Mammary epithelial cell (primary cell): Measurements from ENCODE around the gene IQCE.

ENCODE experiments used
- CTCF ChIP-seq, 2 donors: IDR thresholded peaks in 1 of 2; conservative IDR thresholded peaks in 1 of 2; 2 replicates each; pipeline ENCODE4 v1.5.1; 2011 to 2012; ENCODE audit warnings: inconsistent platforms in 2 of 2, low read length in 2 of 2, mild to moderate bottlenecking in 2 of 2, control low read depth in 1 of 2, low read depth in 1 of 2; ENCODE audit not compliant: insufficient read depth in 1 of 2; ENCODE audit errors: extremely low read depth in 1 of 2
- EZH2 ChIP-seq: IDR thresholded peaks from 2 replicates; pipeline ENCODE4 v1.6.1; 2012; ENCODE audit warnings: low read length, inconsistent platforms, borderline replicate concordance

- TF ChIP-seq CTCF (conservative IDR thresholded peaks at IDR 0.05 in 1 of 2, IDR thresholded peaks at IDR 0.05 in 1 of 2; ENCODE audit: extremely low read depth in 1 of 2, insufficient read depth in 1 of 2, low read depth in 1 of 2, low read length in 2 of 2): no peak
- no peak for TF ChIP-seq EZH2
Observed at GRCh38 chr7:2629746-2630681, 71.2 kb downstream of the IQCE start.
